ENCODE measurements around the gene MRAS.

Gene MRAS

DNA sequence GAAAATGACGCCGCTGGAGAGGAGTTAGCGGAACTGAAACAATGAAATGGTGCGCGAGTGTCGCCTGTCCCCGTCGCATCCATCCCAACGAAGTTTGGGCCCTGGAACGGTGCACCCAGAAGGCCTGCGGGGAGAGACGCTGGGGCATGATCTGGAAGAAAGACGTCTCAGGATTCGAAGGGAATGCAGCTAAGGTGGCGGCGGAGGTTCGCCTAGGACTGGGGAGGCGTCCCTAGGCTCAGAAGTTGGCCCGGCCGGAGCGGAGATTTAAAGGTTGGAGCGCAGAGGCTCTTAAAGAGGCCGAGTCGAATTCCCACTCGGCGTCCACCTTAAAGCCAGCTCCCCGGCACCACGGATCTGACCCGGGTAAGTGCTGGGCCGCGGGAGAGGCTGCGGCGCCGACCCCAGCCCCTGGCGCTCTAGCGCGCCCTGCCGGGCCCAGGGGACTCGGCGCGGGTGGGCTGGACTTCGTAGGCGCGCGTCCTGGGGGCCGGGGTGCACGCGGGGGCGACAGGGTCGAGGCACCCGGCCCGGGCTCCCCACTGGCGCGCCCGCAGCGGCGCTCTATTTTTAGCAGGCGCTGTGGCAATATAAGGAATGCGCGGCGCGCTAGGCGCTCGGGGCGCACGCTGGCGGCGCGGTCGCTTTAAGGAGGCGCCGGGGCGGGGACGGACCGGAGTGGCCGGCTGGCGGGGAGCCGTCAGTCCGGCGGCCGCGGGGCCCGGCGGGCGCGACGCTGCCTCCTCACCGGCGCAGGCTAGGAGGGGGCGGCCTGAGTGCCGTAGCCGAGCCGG is at the start of gene MRAS:
TSS of gene MRAS (plus strand) at position 620 of the 794 bp plus-strand sequence. CDS start 24,305 bp downstream, outside the sequence.
- DNase-seq: peak; percentile 29

DNA sequence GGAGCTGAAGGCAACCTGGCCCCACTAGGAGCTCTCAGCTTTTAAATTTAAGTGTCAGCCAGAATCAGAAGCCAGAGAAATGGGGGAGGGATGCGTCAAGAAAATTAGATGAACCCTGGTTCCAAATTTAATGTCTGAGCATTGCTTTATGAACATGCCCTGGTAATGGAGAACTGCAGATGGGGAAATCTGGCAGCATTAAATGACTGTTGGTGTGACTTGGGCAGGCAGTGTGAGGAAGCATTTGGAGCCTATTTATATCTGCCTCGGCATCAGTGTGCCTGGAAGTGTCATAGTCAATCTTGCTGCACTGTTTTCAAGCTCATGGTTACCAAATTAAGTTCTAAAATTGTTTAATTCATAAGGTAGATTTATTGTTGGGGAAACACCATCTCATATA is 47.7 kb upstream of the MRAS start:
- DNase-seq: no peak

DNA sequence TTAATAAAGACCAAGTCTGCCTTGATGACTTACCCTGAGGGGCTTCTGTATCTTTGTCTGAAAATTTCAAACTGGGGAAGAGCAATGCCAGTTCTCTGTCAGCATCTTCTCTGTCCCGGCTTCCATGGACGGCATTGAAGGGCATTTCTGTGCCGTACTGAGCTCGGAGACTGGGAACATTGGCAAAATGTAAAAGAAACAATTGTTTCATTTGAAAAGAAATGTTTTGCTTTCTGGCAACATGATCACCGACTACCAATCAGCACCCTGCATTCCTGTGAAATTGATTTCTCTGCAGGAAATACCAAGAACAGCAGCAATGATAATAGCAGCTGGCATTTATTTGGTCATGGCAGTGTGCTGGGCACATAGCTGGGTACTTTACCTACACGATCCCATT is 44.9 kb upstream of the MRAS start:
- no peak for DNase-seq

DNA sequence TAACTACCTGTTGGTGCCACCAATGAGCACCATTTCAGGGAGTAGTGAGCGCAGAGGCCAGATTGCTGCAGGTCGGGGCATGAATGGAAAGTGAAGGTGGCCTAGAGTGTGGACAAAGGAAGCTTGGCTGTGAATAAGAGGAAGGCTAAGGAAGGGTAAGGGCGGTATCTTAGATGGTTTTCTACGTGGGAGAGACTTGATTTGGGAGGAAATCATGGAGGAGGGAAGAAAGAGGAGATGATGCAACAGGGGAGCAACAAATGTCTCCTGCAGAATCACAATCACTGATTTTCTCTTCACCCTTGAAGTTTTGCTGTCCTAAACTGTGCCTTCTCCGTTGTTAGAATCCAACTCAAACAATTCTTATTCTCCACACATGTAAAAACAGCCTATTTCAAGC is 40.5 kb upstream of the MRAS start:
- no peak for DNase-seq

DNA sequence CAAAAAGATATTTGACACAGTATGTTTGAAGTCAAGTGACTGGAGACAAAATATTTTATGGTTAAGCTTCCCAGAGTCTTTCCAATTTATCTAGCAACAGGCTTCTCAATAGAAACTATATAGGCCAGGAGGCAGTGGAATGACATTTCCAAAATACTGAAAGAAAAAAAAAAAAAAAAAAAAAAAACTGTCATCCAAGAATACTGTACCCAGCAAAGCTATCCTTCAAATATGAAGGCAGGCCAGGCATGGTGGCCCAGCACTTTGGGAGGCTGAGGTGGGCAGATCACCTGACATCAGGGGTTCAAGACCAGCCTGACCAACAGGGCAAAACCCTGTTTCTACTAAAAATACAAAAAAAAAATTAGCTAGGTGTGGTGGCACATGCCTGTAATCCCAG is 39.6 kb upstream of the MRAS start:
- DNase-seq: no peak

DNA sequence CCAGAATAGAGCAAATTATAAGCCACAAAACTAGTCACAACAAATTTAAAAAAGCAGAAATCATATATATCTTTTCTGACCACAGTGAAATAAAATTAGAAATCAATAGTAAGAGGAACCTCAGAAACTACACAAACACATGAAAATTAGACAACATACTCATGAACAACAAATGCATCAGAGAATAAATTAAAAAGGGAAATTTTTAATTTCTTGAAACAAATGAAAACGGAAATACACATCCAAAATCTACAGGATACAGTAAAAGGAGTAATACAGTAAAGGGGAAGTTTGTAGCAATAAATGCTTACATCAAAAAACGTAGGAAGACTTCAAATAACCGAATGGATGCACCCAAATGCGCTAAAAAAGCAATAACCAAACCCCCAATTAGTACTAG is 37.9 kb upstream of the MRAS start:
- DNase-seq: no peak

DNA sequence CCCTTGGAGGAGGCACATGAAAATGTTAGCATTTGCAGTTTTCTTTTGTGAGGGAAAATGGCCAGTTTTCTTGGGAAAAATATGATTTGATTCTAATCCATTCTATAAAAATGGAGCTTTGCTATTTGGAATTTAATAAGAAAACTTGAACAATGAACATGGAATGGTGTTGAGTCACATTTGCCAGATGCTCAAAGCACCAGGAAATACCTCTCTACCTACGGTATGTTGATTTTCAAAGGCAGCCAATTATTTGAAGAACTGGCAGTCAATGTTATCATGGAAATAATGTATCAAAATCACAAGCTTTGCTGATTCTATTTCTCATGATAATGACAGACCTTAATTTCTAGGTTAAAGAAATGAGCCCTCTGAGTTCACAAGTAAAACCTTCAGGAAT is 33.6 kb upstream of the MRAS start:
- DNase-seq: no peak

DNA sequence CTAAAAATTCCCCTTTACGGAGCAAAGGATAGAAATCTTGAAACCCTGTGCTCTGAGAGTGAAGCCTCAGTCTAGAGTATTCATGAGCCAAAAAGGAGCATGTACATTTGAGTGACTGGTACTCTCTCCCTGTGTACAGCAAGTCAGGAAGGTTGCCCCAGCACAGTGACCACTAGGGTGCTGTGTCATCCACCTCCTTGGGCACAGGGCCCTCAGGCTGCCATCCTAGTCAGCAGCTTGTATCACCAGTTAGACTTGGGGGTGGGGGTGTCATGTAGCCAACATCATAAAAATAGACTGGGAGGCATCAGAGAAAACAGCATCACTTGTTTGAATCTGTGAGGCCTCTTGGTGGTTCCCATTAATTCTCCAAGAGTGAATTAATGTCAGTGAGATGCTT is 30.7 kb upstream of the MRAS start:
- DNase-seq: no peak

DNA sequence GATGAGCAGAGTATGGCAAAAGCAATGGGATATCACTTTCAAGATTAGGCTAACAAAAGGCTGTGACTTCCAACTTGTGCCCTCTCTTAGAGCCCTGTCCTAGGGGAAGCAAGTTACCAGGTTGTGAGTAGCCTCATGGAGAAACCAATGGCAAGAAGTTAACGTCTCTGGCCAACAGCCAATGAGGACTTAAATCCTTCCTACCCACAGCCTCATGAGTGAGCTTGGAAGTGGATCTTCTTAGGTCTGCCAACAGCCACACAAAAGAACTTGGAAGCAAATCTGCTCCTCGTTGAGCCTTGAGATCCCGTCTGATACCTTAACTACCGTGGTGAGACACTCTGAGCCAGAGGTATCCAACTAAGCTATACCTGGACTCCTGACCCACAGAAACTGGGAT is 24.4 kb upstream of the MRAS start:
- DNase-seq: no peak

DNA sequence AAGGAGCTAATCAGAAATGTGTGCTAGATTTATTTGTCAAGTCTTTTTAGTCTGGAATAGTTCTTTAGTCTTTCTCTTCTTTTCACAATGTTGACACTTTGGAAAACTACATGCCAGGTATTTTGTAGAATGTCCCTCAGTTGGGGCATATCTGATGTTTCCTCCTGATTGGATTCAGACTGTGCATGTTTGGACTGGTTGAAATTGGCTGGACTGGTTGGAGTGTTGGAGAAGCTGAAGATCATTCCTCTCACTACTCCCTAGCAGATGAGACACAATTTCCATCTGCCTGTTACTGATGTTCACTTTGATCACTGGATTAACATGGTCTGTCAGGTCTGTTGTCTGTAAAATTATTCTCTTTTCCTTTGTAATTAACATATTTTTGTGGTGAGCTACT is 22.4 kb upstream of the MRAS start:
- DNase-seq: no peak

DNA sequence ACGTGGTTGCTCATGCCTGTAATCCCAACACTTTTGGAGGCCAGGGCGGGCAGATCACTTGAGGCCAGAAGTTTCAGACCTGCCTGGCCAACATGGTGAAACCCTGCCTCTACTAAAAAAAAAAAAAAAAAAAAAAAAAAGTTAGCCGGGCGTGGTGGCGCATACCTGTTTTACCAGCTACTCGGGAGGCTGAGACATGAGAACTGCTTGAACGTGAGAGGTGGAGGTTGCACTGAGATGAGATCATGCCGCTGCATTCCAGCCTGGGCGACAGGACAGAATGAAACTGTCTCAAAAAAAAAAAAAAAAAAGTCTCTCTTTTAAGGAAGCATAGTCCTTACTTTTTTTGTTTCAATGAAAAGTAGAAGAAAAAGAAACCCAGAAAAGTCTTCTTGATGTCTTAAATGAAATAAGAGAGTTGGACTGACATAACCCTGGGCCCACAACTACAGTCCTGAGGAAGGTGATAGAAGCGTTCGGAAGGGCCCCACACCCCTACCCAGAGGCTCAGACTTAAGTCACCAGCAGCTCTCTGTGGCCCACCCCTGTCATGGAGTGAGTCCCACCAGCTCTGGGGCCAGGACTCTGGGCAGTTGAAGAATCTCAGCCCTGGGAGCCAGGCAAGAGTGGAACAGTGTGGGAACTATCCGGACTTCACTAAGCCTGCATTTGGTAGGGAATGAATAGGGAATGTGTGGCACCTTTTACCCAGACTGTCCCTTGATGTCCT is 21.3 kb upstream of the MRAS start:
- DNase-seq: no peak

DNA sequence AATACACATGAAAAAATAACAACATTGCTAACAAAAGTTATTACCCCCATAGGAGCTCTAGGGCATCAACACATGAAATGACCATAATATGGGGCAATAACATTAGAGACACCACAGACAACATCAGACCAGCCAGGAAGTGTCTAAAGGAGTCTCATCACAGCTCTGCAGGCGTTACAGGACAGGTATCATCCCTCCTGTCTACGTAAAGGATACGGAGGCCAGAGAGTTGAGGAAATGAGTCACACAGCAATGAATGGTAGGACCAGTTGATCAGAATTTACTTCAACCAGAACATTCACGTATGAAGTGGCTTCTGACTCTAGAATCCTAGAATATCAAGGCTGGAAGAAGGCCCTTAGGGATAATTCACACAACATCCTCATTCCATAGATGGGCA is 20.5 kb upstream of the MRAS start:
- no peak for DNase-seq

DNA sequence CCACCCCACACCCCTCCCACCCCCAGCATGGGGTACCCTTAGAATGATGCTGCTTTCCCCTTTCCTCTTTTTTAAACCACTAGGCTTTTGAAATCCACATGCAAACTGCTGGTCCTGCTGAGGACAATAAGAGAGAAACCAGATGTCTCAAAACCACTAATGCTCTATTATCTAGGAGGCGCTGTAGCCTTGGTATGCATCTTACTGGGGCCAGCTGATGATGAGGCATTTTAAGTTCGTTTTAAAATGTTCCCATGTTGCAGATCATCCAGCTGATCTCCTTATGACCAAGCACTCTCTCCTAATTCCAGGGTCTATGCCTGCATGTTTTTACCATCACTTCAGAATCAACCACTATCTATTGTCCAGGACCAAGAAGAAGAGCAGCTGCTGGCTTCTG is 20.0 kb upstream of the MRAS start:
- DNase-seq: no peak

DNA sequence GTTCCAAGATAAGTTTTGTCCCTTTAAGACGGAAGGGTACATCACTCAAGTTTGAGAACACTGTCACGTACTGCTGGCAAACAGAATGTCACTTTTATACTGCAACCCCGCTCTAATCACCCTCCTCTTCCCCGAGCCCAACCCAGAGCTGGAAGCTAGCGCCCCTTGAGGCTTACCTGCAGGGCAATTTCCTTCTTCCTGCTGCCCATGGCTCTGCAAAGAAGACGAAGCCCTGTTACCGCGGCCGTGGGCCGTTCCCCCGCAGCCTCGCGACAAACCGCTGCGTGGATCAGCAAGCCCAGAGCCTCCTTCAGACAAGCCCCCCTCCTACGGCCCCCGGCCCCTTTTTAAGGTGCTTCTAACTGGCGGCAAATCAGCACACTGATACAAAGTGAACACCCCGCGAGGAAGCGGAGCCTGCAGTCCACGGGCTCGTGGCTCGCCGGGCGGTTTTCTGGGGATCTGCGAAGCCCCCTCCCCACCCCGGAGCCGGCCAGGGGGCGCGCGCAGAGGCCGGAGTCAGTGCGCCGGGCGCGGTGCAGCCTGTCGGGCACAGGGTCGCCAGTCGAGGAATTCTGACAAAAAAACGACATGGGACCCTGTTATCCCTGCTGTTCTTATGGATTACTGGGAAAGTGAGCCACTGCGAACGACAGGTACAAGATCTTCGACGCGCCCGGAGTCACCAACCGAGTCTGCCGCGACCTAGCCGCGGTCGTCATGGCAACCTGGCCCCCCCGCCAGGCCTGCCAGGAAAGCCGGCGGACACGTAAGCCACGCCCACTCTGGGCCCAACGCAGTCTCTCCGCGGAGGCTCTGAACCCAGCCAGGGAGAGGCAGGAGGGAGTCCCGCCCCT is 19.0 kb upstream of the MRAS start, which contains the start of gene NME9:
TSS of gene NME9 (minus strand) at position 725 of the 857 bp plus-strand sequence. CDS start at position 209, 516 bp downstream.
- DNase-seq: peak; percentile 83

DNA sequence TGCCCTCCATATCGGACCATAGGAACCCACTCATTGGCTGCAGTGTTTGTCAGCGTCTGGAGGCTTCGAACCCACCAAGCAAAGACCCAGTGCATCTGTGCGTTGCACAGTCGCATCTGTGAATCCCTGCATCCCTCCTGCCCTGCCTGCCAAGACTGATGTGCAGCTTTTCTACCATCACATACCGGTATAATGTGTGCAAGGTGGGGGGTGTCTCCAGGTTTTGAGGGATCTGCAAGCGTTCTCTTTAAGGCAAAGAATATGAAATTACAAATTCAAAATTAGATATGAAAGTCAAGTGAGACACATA is 18.4 kb upstream of the MRAS start:
- no peak for DNase-seq

DNA sequence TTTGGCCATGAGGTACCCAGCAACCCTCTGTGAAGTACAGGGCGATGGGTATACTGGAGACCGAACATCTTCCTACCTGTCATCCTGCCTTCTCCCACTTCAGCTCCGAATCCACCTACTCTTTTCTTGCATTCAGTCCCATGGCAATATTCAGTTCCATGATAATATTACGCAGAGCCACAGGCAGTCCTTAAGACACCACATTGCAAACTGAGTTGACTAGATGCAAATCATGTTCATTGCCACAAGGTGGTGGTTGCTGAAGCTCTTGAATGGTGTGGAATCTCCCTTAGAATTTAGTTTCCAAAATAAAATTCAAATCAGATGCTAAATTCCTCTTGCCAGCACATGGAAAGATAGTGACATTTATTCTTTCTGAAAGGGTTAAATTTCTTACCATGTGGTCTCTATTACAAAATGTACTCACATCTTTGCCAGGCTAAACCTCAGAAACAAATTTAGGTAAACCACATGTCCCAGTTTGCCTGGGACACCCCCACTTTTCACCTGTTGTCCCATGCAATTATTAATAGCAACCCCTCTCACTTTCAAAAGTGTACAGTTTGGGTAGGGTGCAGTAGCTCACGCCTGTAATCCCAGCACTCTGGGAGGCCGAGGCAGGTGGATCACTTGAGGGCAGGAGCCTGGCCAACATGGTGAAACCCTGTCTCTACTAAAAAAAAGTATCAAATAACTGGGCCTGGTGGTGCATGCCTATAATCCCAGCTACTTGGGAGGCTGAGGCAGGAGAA is 17.1 kb upstream of the MRAS start:
- DNase-seq: no peak

DNA sequence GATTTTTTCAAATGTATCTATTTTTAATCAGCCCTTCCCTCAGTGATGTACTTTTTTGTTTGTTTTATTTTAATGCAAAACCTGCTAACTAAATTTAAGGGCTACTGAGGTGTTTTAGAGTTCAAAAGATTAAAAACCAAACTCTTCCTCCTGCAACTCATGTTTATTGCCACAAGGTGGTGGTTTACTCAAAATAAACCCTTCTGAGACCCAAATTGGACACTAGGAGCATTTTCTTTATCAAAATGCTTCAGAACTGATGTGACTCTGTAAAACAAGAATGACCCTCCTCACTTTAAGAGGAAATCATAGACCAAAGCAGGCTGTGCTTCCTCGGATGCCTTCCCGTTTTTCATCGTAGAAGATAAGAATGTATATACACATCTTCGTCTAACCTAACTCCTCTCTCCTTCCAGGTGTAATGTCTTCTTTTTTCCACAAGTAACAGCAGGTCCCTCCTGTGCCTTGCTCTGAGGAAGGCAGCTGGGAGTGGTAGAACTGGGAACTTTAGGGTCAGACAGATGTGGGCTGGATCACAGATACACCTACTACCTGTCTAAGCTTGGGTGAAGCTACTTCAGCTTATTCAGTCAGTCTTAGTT is 15.8 kb upstream of the MRAS start:
- no peak for DNase-seq

DNA sequence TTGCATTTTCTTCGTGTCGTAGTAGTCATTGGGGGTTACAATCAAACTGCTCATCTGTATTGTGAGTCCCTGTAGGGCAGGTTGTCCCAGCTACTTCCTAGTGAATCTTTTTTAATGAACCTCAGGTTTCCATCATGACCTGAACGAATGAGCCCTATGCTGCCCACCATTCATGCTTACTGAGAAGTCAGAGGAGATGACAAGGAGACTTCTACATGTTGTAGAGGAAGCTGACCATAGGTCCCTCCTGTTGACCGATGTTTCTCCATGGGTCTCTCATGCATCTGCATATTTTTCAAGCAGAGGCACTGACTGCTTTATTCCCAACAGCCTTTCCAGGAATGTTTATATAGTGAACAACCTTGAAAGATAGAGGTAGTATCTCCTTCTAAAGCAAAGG is 13.8 kb upstream of the MRAS start:
- DNase-seq: no peak

DNA sequence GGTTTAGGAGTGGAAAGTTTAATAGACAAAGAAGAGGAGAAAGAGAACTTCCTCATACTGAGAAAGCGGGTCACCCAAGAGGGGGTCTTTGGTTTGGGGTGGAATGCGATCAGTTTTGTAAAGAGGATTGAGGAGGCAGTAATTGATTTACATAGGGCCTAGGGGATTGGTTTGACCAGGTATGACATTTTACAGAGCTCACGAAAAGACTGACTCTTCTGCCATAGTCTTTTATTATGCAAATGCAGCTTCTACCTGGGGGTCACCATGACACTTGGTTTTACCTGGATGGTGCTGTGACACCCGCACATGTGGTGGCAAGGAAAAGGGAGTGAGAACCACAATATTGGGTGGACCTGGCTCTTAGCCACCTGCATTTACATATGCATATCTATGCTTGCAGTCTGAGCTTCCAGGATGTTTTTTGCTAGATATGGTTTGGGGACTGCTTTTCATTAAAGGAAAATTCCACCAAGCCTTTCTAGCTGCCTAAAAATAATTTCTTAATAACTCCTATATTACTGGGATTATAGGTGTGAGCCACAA is 11.9 kb upstream of the MRAS start:
- no peak for DNase-seq

DNA sequence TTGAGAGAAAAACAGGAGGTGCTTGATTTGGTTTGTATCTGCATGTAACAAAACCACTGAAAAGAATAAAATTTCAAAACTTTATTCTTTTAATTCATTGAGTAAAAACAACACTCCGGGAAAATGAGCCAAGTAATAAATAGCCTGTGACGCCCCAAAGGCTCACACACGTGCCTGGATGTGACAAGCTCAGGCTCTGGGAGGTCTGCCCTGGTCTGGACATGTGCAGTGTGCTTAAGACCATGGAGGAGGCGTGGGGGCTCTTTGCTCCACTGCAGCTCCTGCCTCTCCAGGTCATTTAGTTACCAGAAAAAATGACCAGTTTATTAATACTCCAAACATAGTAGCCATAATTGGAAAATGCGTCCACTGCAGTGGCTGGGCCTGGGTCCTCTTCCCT is 10.1 kb upstream of the MRAS start:
- no peak for DNase-seq

DNA sequence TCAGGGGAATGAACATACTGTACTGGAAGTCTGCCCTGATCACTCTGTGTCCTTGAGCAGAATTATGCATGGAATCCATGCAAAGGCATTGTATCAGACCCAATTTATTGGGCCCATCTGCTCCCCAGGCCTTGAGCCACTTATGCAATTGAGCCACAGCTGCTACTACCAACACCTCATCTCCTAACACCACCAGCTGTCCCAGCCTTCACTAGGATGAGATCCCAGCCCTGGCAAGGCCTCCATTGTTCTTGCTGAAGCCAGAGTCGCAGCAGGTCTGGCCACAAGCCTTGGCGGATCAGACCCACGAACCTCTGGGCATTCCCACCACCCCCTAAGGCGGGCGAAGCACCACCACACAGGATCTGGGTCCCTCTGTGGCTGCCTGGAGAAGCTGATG is 9.6 kb upstream of the MRAS start:
- no peak for DNase-seq

DNA sequence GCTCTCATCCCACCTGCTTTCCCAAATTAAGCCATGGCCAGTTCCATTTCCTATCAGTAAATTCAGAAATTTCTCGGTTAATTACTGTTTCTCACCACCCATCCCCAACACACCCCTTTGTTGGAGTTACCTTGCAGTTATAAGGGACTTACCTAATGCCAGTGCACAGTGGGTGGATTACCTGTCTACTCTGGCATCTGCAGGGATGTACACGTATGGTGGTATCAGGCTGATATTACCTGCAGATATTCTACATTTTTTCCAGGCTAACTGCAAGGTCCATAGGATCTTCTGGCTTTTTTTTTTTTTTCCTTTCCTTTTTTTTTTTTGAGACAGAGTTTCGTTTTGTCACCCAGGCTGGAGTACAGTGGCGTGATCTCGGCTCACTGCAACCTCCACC is 7.9 kb upstream of the MRAS start:
- DNase-seq: no peak
